ENCODE data around the gene ZDHHC8.

The ZDHHC8 gene

DNA sequence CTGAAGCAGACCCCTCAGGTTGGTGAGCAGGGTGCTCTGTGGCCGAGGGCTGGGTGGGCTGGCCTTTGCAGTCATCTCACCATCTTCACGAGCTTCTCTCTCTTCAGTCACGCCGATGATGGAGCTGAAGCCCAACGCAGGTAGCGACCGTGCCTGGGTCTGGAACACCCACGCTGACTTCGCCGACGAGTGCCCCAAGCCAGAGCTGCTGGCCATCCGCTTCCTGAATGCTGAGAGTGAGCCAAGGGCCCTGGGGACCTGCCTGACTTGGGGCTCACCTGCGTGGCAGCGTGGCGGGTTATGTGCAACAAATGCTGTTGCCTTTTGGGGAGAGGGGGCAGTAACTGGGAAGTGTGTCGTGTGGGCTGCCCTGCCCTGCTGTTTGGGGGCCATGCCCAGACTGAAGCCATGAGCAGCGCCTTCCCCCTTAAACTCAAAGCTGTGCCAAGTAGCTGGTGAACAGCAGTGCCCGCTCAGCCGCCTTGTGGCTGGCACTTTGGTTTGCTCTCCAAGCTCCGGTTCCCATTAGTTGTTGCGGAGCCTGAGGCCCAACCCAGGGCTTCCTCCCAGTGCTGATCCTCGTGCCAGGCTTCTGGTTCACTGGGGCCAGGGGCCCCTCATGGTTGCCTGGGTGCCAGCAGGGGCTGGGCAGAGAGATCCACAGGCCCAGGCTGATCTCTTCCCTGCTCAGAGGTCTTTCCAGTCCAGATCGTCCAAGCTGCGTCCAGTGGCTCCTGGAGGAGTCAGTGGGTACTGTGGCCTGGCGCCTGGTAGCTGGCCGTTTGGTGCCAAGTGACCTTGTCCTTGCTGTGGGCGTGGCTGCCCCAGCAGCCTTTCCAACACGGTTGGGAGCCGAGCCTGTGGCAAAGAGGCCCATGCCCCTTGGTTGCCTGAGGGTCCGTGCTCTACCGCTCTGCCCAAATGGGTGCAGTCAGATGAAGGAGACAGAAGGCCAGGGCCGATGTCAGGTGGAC is 6.1 kb upstream of the ZDHHC8 start:
- Histone ChIP-seq H3K4me3 (ENCODE audit: low read depth in 1 of 2, low read length in 2 of 2) (no peak overlapping the region), H3K9me3 (ENCODE audit: insufficient read depth, low read length, severe bottlenecking) (no peaks in the 10 kb centered on the region), H2AFZ (ENCODE audit: low read depth, low read length) (no peak overlapping the region), H3K4me2 (ENCODE audit: insufficient read depth, low read length) (no peak overlapping the region), H3K9ac (ENCODE audit: low read depth, low read length) (no peak overlapping the region), H3K36me3 (ENCODE audit: insufficient read depth, low read length) (peaks cover 74% of the 10 kb centered on the region), H3K4me1 (ENCODE audit: insufficient read depth, low read length) (peaks cover 17% of the 10 kb centered on the region), H4K20me1 (ENCODE audit: insufficient read depth, low read length) (peaks cover 91% of the 10 kb centered on the region), H3K27ac (ENCODE audit: low read length) (no peak overlapping the region), H3K27me3 (ENCODE audit: insufficient read depth, low read length, poor library complexity) (no peaks in the 10 kb centered on the region), H3K79me2 (ENCODE audit: insufficient read depth, low read length) (peaks cover 44% of the 10 kb centered on the region)
- TF ChIP-seq, protein P1, sequence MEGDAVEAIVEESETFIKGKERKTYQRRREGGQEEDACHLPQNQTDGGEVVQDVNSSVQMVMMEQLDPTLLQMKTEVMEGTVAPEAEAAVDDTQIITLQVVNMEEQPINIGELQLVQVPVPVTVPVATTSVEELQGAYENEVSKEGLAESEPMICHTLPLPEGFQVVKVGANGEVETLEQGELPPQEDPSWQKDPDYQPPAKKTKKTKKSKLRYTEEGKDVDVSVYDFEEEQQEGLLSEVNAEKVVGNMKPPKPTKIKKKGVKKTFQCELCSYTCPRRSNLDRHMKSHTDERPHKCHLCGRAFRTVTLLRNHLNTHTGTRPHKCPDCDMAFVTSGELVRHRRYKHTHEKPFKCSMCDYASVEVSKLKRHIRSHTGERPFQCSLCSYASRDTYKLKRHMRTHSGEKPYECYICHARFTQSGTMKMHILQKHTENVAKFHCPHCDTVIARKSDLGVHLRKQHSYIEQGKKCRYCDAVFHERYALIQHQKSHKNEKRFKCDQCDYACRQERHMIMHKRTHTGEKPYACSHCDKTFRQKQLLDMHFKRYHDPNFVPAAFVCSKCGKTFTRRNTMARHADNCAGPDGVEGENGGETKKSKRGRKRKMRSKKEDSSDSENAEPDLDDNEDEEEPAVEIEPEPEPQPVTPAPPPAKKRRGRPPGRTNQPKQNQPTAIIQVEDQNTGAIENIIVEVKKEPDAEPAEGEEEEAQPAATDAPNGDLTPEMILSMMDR (IDR thresholded peaks at IDR 0.05; ENCODE audit: borderline replicate concordance, extremely low read depth, low read length, poor library complexity, severe bottlenecking) = no peak
- no peak for TF ChIP-seq EZH2 (IDR thresholded peaks at IDR 0.05; ENCODE audit: borderline replicate concordance, low read depth, low read length, severe bottlenecking)
- DNase-seq (no peak), ATAC-seq (ENCODE audit: insufficient read depth, low read depth) (no peak)

DNA sequence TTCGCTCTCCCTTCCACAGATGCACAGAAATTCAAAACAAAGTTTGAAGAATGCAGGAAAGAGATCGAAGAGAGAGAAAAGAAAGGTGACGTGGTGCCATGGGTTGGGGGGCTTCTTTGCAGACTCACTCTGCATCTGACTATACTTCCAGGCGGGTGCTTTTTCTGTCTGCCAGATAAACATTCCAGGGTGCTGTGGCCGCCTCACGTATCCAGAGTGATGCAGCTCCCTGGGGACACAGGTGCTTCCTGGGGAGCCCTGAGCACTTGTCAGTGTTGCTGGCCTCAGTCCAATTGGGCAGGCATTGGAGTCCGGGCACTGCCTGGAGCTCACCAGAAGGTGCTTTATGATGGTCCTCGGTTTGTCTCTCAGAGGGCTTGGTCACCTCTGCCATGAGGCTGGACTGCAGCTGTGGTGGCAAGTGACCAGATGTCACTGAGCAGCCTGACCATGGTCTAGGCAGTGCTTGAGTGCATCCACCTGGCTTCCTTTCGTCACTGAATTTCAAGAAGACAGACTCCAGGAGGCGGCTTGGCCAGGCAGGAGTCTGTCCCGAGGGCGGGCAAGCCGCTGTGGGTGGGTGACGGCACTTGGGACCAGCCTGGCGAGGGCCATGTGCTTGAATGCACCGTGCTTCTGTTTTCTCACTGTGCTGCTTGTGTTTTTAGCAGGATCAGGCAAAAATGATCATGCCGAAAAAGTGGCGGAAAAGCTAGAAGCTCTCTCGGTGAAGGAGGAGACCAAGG is 5.1 kb upstream of the ZDHHC8 start:
- H3K27me3 ChIP-seq (ENCODE audit: insufficient read depth, low read length, poor library complexity) = no peaks in the 10 kb centered on the region
- H2AFZ ChIP-seq (ENCODE audit: low read depth, low read length) = no peak overlapping the region
- no peaks in the 10 kb centered on the region for H3K9me3 ChIP-seq (ENCODE audit: insufficient read depth, low read length, severe bottlenecking)
- peaks cover 84% of the 10 kb centered on the region for H4K20me1 ChIP-seq (ENCODE audit: insufficient read depth, low read length)
- H3K36me3 ChIP-seq (ENCODE audit: insufficient read depth, low read length) = peaks cover 64% of the 10 kb centered on the region
- H3K27ac ChIP-seq (ENCODE audit: low read length) = no peak overlapping the region
- ATAC-seq (ENCODE audit: insufficient read depth, low read depth) = no peak
- H3K4me2 ChIP-seq (ENCODE audit: insufficient read depth, low read length) = no peak overlapping the region
- no peak overlapping the region for H3K4me3 ChIP-seq (ENCODE audit: low read depth in 1 of 2, low read length in 2 of 2)
- H3K4me1 ChIP-seq (ENCODE audit: insufficient read depth, low read length) = peaks cover 16% of the 10 kb centered on the region
- DNase-seq = no peak
- H3K79me2 ChIP-seq (ENCODE audit: insufficient read depth, low read length) = peaks cover 35% of the 10 kb centered on the region
- no peak overlapping the region for H3K9ac ChIP-seq (ENCODE audit: low read depth, low read length)
- TF ChIP-seq, protein P1 (IDR thresholded peaks at IDR 0.05; ENCODE audit: borderline replicate concordance, extremely low read depth, low read length, poor library complexity, severe bottlenecking) = no peak
- no peak for TF ChIP-seq EZH2 (IDR thresholded peaks at IDR 0.05; ENCODE audit: borderline replicate concordance, low read depth, low read length, severe bottlenecking)

DNA sequence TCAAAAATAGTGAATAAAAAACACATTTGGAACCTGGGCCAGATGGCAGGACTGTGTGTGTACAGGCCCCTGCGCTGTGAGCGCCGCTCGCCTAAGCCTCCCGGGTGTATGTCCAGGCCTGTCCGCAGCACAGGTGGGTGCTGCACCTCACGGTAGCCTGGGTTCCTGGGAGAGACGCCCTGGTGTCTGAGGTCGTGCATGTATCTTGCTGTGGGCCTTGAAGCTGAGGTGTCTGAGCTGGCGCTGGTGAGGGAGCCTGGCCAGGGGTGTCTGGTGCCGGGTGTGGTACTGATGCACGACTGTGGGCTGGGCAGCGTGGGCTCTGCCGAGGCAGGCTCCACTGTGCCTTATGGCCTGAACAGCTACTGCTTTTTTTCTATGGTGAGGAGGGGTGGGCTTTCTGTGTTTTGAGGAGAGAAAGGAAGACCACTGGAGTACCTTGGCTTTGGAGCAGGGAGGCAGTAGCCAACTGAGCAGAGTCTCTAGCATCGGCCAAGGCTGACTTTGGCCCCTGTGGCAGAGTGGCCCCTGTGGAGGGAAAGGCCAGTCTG is 4.2 kb upstream of the ZDHHC8 start:
- Histone ChIP-seq H3K4me1 (ENCODE audit: insufficient read depth, low read length) (peaks cover 10% of the 10 kb centered on the region), H4K20me1 (ENCODE audit: insufficient read depth, low read length) (peaks cover 78% of the 10 kb centered on the region), H3K4me2 (ENCODE audit: insufficient read depth, low read length) (no peak overlapping the region), H2AFZ (ENCODE audit: low read depth, low read length) (no peak overlapping the region), H3K36me3 (ENCODE audit: insufficient read depth, low read length) (peaks cover 55% of the 10 kb centered on the region), H3K79me2 (ENCODE audit: insufficient read depth, low read length) (peaks cover 32% of the 10 kb centered on the region), H3K4me3 (ENCODE audit: low read depth in 1 of 2, low read length in 2 of 2) (no peak overlapping the region), H3K9me3 (ENCODE audit: insufficient read depth, low read length, severe bottlenecking) (no peaks in the 10 kb centered on the region), H3K27ac (ENCODE audit: low read length) (no peak overlapping the region), H3K27me3 (ENCODE audit: insufficient read depth, low read length, poor library complexity) (no peaks in the 10 kb centered on the region), H3K9ac (ENCODE audit: low read depth, low read length) (no peak overlapping the region)
- no peak for DNase-seq
- no peak for TF ChIP-seq EZH2 (IDR thresholded peaks at IDR 0.05; ENCODE audit: borderline replicate concordance, low read depth, low read length, severe bottlenecking)
- TF ChIP-seq, protein P1 (IDR thresholded peaks at IDR 0.05; ENCODE audit: borderline replicate concordance, extremely low read depth, low read length, poor library complexity, severe bottlenecking) = no peak
- ATAC-seq (ENCODE audit: insufficient read depth, low read depth) = no peak
